ENCODE results near the gene TRIO.

GRCh38 chr5:14211818-14212803, 69.0 kb downstream of the TRIO start:
- no peak for TF ChIP-seq ZNF184 (tag by site-specific recombination; IDR thresholded peaks at IDR 0.05)
- no peak for TF ChIP-seq MEIS1 (CRISPR knock-in tag; IDR thresholded peaks at IDR 0.05; ENCODE audit: borderline replicate concordance)
